ENCODE measurements around the gene GABRR3. TPM values are rescaled to one million over a fixed set of nuclear protein-coding genes. Genes with fewer than 3 reads are reported as not detected.
"Not testable (repeated sequence)": the region's sequence is repeated elsewhere in the genome, so short reads cannot be mapped to it uniquely, and the experiment has no call there.

The GABRR3 gene
- total RNA-seq, 1 experiment from 2014 or later: not detected

DNA sequence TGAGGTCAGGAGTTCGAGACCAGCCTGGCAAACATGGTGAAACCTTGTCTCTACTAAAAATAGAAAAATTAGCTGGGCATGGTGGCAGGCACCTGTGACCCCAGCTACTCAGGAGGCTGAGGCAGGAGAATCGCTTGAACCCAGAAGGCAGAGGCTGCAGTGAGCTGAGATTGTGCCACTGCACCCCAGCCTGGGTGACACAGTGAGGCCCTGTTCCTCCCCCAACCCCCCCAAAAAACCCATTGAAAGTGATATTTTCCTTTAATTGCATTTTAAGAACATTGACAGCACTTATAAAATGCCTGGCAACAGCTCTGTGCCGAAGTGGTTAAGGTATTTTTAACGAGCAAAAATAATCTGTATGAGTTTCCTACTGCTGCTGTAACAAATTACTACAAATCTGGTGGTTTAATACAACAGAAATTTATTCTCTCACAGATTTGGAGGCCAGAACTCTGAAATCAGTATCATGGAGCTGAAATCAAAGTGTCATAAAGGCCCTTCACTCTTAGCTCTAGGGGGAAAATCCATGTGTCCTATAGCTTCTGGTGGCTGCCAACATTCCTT, 24.1 kb downstream of the GABRR3 start:
- H3K27ac ChIP-seq (ENCODE audit: low read length); intact Hi-C loops (cut with micrococcal nuclease; ENCODE audit: unreplicated experiment); in situ Hi-C loops (cut with HindIII; ENCODE audit: low pct_unique_long_range_greater_than_20kb, low sequenced_read_pairs); H3K27me3 ChIP-seq (ENCODE audit: control insufficient read depth, insufficient read depth, low read length); CTCF ChIA-PET; H3K9me3 ChIP-seq (ENCODE audit: control insufficient read depth, insufficient read depth, low read depth, low read length); POLR2A ChIA-PET; BruUV-seq (replicated peaks); H3K36me3 ChIP-seq (ENCODE audit: control insufficient read depth, insufficient read depth, low read length); H3K4me3 ChIP-seq (ENCODE audit: low read depth in 2 of 2, low read length in 2 of 2); DNase-seq (ENCODE audit: low read depth, low spot score); H3K4me1 ChIP-seq (ENCODE audit: control insufficient read depth, insufficient read depth, low read length); ATAC-seq: not testable (repeated sequence)

DNA sequence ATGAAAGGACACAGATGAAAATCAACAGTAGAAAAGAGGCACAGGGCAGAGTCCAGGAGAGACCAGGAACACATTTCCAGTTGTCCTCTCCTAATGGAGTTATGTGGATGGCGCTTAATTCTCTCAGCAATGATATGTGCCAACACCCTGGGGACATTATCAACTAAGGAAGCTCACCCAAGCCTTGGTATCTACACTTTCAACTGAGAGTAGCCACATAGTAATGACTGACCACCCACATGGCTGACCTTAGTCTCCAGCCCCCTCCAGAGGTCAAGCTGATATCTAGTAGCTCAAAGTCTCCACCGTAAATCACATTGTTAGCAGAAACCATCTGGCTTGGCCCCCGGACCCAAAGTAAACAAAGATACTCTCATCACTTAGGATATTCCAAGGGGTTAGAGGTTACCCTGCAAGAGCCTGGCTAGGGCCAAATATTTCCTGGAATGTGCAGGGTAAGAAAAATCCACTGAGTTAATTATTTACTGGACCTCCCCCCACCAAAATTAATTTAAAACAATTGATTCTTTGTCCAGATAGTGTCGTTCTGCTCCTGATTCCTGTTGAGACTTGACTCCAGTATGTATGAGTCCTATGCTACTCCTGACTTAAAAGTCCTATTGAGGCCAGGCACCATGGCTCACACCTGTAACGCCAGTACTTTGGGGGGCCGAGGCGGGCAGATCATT, 24.8 kb downstream of the GABRR3 start:
- DNase-seq (ENCODE audit: low read depth, low spot score) (no peak), ATAC-seq (no peak)
- H3K27me3 ChIP-seq (ENCODE audit: control insufficient read depth, insufficient read depth, low read length): no peaks in the 10 kb centered on the region; the same call in 1 of the 2 replicates
- POLR2A ChIA-PET: no interaction called here
- no peaks in the 10 kb centered on the region for H3K4me1 ChIP-seq (ENCODE audit: control insufficient read depth, insufficient read depth, low read length)
- H3K36me3 ChIP-seq (ENCODE audit: control insufficient read depth, insufficient read depth, low read length): no peaks in the 10 kb centered on the region
- no peak overlapping the region for H3K4me3 ChIP-seq (ENCODE audit: low read depth in 2 of 2, low read length in 2 of 2)
- no TSS peak for BruUV-seq (replicated peaks)
- CTCF ChIA-PET: no interaction called here
- H3K27ac ChIP-seq (ENCODE audit: low read length): no peak overlapping the region
- TF ChIP-seq, protein P1, sequence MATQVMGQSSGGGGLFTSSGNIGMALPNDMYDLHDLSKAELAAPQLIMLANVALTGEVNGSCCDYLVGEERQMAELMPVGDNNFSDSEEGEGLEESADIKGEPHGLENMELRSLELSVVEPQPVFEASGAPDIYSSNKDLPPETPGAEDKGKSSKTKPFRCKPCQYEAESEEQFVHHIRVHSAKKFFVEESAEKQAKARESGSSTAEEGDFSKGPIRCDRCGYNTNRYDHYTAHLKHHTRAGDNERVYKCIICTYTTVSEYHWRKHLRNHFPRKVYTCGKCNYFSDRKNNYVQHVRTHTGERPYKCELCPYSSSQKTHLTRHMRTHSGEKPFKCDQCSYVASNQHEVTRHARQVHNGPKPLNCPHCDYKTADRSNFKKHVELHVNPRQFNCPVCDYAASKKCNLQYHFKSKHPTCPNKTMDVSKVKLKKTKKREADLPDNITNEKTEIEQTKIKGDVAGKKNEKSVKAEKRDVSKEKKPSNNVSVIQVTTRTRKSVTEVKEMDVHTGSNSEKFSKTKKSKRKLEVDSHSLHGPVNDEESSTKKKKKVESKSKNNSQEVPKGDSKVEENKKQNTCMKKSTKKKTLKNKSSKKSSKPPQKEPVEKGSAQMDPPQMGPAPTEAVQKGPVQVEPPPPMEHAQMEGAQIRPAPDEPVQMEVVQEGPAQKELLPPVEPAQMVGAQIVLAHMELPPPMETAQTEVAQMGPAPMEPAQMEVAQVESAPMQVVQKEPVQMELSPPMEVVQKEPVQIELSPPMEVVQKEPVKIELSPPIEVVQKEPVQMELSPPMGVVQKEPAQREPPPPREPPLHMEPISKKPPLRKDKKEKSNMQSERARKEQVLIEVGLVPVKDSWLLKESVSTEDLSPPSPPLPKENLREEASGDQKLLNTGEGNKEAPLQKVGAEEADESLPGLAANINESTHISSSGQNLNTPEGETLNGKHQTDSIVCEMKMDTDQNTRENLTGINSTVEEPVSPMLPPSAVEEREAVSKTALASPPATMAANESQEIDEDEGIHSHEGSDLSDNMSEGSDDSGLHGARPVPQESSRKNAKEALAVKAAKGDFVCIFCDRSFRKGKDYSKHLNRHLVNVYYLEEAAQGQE (IDR thresholded peaks at IDR 0.05; ENCODE audit: insufficient read depth in 1 of 2, low read depth in 2 of 2, low read length in 1 of 2): no peak
- TF ChIP-seq POLR2AphosphoS5 (IDR thresholded peaks at IDR 0.05; ENCODE audit: low read depth, low read length) (no peak), SIN3A (IDR thresholded peaks at IDR 0.05; ENCODE audit: borderline replicate concordance, insufficient read depth, low read depth, low read length) (no peak), TCF7L2 (IDR thresholded peaks at IDR 0.05; ENCODE audit: low read depth, low read length) (no peak)
- TF ChIP-seq, protein P2, sequence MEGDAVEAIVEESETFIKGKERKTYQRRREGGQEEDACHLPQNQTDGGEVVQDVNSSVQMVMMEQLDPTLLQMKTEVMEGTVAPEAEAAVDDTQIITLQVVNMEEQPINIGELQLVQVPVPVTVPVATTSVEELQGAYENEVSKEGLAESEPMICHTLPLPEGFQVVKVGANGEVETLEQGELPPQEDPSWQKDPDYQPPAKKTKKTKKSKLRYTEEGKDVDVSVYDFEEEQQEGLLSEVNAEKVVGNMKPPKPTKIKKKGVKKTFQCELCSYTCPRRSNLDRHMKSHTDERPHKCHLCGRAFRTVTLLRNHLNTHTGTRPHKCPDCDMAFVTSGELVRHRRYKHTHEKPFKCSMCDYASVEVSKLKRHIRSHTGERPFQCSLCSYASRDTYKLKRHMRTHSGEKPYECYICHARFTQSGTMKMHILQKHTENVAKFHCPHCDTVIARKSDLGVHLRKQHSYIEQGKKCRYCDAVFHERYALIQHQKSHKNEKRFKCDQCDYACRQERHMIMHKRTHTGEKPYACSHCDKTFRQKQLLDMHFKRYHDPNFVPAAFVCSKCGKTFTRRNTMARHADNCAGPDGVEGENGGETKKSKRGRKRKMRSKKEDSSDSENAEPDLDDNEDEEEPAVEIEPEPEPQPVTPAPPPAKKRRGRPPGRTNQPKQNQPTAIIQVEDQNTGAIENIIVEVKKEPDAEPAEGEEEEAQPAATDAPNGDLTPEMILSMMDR (IDR thresholded peaks at IDR 0.05): no peak
- H3K9me3 ChIP-seq (ENCODE audit: control insufficient read depth, insufficient read depth, low read depth, low read length): no peaks in the 10 kb centered on the region
- in situ Hi-C loops (cut with HindIII; ENCODE audit: low pct_unique_long_range_greater_than_20kb, low sequenced_read_pairs) (no loop called here), intact Hi-C loops (cut with micrococcal nuclease; ENCODE audit: unreplicated experiment) (no loop called here)

DNA sequence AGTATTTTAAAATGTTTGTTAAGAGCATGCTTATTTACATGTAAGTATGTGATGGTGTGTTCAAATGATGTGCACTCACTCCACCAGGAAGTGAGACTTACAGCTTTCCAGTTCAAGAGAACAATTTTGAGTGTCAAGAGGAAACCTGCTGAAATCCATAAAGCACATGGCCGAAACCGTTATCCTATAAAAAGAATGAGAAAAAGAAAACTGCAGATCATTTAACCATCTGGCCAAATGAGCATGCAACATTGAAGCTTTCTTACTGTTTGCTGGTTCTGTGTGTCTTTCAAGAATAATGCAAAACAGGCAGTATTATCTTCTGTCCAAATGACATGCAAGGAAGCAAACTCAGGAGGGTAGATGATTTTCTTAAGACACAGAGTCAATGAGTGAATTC, 26.3 kb downstream of the GABRR3 start:
- ATAC-seq (no peak), DNase-seq (ENCODE audit: low read depth, low spot score) (no peak)
- no TSS peak for BruUV-seq (replicated peaks)
- TF ChIP-seq, protein P1 (IDR thresholded peaks at IDR 0.05; ENCODE audit: insufficient read depth in 1 of 2, low read depth in 2 of 2, low read length in 1 of 2): no peak
- TF ChIP-seq SIN3A (IDR thresholded peaks at IDR 0.05; ENCODE audit: borderline replicate concordance, insufficient read depth, low read depth, low read length): no peak
- TF ChIP-seq, protein P2 (IDR thresholded peaks at IDR 0.05): no peak
- no peak for TF ChIP-seq POLR2AphosphoS5 (IDR thresholded peaks at IDR 0.05; ENCODE audit: low read depth, low read length)
- TF ChIP-seq TCF7L2 (IDR thresholded peaks at IDR 0.05; ENCODE audit: low read depth, low read length): no peak
- Histone ChIP-seq H3K9me3 (ENCODE audit: control insufficient read depth, insufficient read depth, low read depth, low read length) (no peaks in the 10 kb centered on the region), H3K27me3 (ENCODE audit: control insufficient read depth, insufficient read depth, low read length) (no peaks in the 10 kb centered on the region; the same call in 1 of the 2 replicates), H3K4me1 (ENCODE audit: control insufficient read depth, insufficient read depth, low read length) (no peaks in the 10 kb centered on the region), H3K4me3 (ENCODE audit: low read depth in 2 of 2, low read length in 2 of 2) (no peak overlapping the region), H3K36me3 (ENCODE audit: control insufficient read depth, insufficient read depth, low read length) (no peaks in the 10 kb centered on the region), H3K27ac (ENCODE audit: low read length) (no peak overlapping the region)
- ChIA-PET CTCF (no interaction called here), POLR2A (no interaction called here)
- intact Hi-C loops (cut with micrococcal nuclease; ENCODE audit: unreplicated experiment): no loop called here
- in situ Hi-C loops (cut with HindIII; ENCODE audit: low pct_unique_long_range_greater_than_20kb, low sequenced_read_pairs): no loop called here

Measured in Panc1 (cell line).